Gastrocnemius medialis (tissue), 4 donors: ENCODE measurements around the gene XXYLT1. TPM values are rescaled to one million over a fixed set of nuclear protein-coding genes. Genes with fewer than 3 reads are reported as not detected.

Experiments
- ATAC-seq, 2 donors: fragments of 150-250 bp; one replicate each; pipeline ENCODE4 v1.9.1; 2016
- DNase-seq, 2 donors: peaks; one replicate each; pipeline ENCODE4 v3.0.0-alpha.2; 2019
- H3K27ac ChIP-seq, 4 donors: fragments of 200-600 bp; sonication (generic); 1 replicate in 1 of 4; 2 replicates in 3 of 4; pipeline ENCODE4 v1.5.1; 2016 to 2018; ENCODE audit warnings: mild to moderate bottlenecking in 2 of 4, moderate library complexity in 1 of 4
- H3K27me3 ChIP-seq, 3 donors: fragments of 200-600 bp; sonication (generic) in 2 of 3; 1 replicate in 1 of 3; 2 replicates in 2 of 3; pipeline versions ENCODE4 v1.5.1 to v1.6.0; 2016 to 2019; ENCODE audit warnings: mild to moderate bottlenecking in 1 of 3, moderate library complexity in 1 of 3
- H3K36me3 ChIP-seq, 2 donors: fragments of 200-600 bp; sonication (generic) in 1 of 2; one replicate each; pipeline ENCODE4 v1.5.1; 2017 to 2018
- H3K4me1 ChIP-seq, 2 donors: fragments of 200-600 bp; sonication (generic) in 1 of 2; one replicate each; pipeline ENCODE4 v1.5.1; 2016 to 2017; ENCODE audit warnings: mild to moderate bottlenecking in 2 of 2
- H3K4me3 ChIP-seq, 4 donors: fragments of 200-600 bp; sonication (generic) in 3 of 4; 1 replicate in 1 of 4; 2 replicates in 3 of 4; pipeline ENCODE4 v1.5.1; 2016 to 2019; ENCODE audit warnings: mild to moderate bottlenecking in 2 of 4
- H3K9me3 ChIP-seq, 3 donors: fragments of 200-600 bp; sonication (generic) in 2 of 3; 1 replicate in 1 of 3; 2 replicates in 2 of 3; pipeline ENCODE4 v1.5.1; 2016 to 2019
- POLR2A ChIP-seq, 2 donors: fragments of 450-650 bp; IDR thresholded peaks; one replicate each; pipeline ENCODE4 v1.6.1; 2017; ENCODE audit warnings: antibody characterized with exemption in 2 of 2, mild to moderate bottlenecking in 2 of 2, moderate library complexity in 2 of 2
- in situ Hi-C, 4 donors: fragments of 200-750 bp; cut with MboI; loops; one replicate each; pipeline versions ENCODE4 v1.15.0 to v1.8.0; 2017; ENCODE audit warnings: low sequenced_read_pairs in 4 of 4
- intact Hi-C: fragments of 100-400 bp; cut with DNase I; formaldehyde crosslinking; loops from one replicate; pipeline ENCODE4 v1.15.1; 2023; ENCODE audit warnings: low total_unique reads
- total RNA-seq, 4 donors: library from RNA; depleted of rRNA; stranded (reverse); fragments of >200 nt; gene quantifications; one replicate each; pipeline versions ENCODE4 v1.1.0 to v1.2.3, GENCODE V29; 2016
- TF ChIP-seq, protein P1 (sequence below), 5 experiments: fragments of 450-650 bp in 3 of 5; fragments of 200-600 bp in 2 of 5; sonication (generic) in 2 of 5; IDR thresholded peaks in 4 of 5; conservative IDR thresholded peaks in 1 of 5; 1 replicate in 4 of 5; 2 replicates in 1 of 5; pipeline ENCODE4 v1.5.1; 2016 to 2019; ENCODE audit warnings: antibody characterized with exemption in 5 of 5, mild to moderate bottlenecking in 3 of 5, moderate library complexity in 3 of 5

The XXYLT1 gene
- total RNA-seq, 4 donors from 2014 or later, result 0.87 to 3.1 (median 1.3) TPM

DNA sequence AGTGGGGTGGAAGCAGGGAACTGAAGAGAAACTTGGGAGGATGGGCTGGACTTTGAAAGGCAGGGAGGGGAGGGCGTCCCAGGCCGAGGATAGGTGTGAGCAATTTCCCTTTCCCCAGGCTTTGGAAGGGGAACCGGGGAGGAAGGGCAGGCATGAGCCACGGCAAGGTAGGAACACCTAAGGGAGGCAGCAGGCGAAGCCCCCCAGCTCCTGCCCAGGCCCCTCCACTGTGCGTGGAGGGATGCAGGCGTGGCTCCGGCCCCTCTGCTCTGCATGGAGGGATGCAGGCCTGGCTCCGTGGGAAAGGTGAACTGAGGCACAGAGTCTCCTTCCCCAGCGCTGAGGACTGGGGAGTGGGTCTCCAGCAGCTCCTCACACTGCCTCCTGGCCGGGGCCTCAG is 236.4 kb downstream of the XXYLT1 start:
- intact Hi-C loops (no loop called here), in situ Hi-C loops (no loop called here)
- Histone ChIP-seq H3K4me1 (peaks cover 0 to 3% of the 10 kb centered on the region in 2 donors), H3K36me3 (no peaks in the 10 kb centered on the region), H3K4me3 (no peak overlapping the region), H3K9me3 (no peaks in the 10 kb centered on the region), H3K27ac (no peak overlapping the region), H3K27me3 (no peaks in the 10 kb centered on the region)
- DNase-seq (no peak), ATAC-seq (no peak)
- TF ChIP-seq POLR2A (IDR thresholded peaks at IDR 0.05), result no peak
- TF ChIP-seq, protein P1, sequence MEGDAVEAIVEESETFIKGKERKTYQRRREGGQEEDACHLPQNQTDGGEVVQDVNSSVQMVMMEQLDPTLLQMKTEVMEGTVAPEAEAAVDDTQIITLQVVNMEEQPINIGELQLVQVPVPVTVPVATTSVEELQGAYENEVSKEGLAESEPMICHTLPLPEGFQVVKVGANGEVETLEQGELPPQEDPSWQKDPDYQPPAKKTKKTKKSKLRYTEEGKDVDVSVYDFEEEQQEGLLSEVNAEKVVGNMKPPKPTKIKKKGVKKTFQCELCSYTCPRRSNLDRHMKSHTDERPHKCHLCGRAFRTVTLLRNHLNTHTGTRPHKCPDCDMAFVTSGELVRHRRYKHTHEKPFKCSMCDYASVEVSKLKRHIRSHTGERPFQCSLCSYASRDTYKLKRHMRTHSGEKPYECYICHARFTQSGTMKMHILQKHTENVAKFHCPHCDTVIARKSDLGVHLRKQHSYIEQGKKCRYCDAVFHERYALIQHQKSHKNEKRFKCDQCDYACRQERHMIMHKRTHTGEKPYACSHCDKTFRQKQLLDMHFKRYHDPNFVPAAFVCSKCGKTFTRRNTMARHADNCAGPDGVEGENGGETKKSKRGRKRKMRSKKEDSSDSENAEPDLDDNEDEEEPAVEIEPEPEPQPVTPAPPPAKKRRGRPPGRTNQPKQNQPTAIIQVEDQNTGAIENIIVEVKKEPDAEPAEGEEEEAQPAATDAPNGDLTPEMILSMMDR (IDR thresholded peaks at IDR 0.05 in 4 of 5, conservative IDR thresholded peaks at IDR 0.05 in 1 of 5), result no peak

GRCh38 chr3:195034101-195034500 is 236.9 kb downstream of the XXYLT1 start:
- Histone ChIP-seq H3K36me3 (no peaks in the 10 kb centered on the region), H3K9me3 (no peaks in the 10 kb centered on the region), H3K4me3 (no peak overlapping the region), H3K27ac (no peak overlapping the region), H3K27me3 (no peaks in the 10 kb centered on the region), H3K4me1 (peaks cover 0 to 3% of the 10 kb centered on the region in 2 donors)
- no peak for DNase-seq
- ATAC-seq, result no peak
- intact Hi-C loops, result no loop called here
- TF ChIP-seq POLR2A (IDR thresholded peaks at IDR 0.05), result no peak
- TF ChIP-seq, protein P1 (IDR thresholded peaks at IDR 0.05 in 4 of 5, conservative IDR thresholded peaks at IDR 0.05 in 1 of 5), result no peak
- in situ Hi-C loops, result no loop called here

DNA sequence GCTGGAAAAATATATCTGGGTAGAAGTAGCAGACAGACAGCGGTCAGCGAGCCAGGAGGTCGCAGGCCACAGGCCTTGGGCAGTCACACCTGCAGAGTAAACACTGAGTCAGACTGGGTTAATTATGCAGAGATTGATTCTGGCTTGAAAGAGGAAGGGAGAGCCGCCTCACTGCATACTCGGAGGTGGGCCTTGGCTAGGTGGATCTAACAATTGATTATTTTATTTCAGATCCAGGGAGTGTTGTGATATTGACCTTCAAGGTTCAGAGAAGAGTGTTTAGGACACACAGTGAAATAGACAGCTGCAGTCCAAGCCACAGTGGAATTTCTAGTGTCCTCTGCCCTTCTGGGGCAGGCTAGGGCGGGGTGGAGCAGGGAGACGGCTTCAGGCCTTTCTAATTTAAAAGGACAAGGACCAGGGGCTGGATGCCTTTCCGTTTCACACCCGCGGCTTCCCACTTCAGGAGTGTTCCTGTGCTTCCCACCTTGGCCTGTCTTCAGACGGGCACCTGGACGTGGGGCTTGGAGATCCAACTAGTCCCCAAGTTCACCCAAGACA is 237.3 kb downstream of the XXYLT1 start:
- no peak overlapping the region for H3K4me3 ChIP-seq
- TF ChIP-seq POLR2A (IDR thresholded peaks at IDR 0.05), result no peak
- TF ChIP-seq, protein P1 (IDR thresholded peaks at IDR 0.05 in 4 of 5, conservative IDR thresholded peaks at IDR 0.05 in 1 of 5), result no peak
- in situ Hi-C loops (no loop called here), intact Hi-C loops (no loop called here)
- H3K9me3 ChIP-seq, result no peaks in the 10 kb centered on the region
- H3K4me1 ChIP-seq, result peaks cover 0 to 3% of the 10 kb centered on the region in 2 donors
- H3K27ac ChIP-seq, result no peak overlapping the region
- DNase-seq (no peak), ATAC-seq (no peak)
- H3K27me3 ChIP-seq, result no peaks in the 10 kb centered on the region
- H3K36me3 ChIP-seq, result no peaks in the 10 kb centered on the region

DNA sequence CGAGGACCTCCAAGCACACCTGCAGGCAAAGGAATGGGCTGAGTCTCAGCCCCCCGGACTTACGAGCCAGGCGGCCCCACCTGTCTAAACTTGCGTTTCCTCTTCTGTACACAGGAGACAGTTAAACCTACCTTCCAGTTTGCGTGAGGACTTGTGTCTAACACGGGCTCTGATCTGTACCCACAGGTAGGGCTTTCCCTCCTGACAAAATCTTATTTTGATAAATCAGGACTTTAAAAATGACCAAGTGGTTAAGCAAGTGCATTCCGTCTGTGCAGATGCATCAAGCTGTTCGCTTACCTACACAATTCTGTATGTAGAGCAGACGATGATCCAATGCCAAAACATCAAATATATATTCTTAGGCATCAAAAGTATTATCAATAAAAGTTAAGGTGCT is 238.0 kb downstream of the XXYLT1 start:
- Histone ChIP-seq H3K27me3 (no peaks in the 10 kb centered on the region), H3K9me3 (no peaks in the 10 kb centered on the region), H3K4me1 (peaks cover 0 to 3% of the 10 kb centered on the region in 2 donors), H3K36me3 (no peaks in the 10 kb centered on the region), H3K27ac (no peak overlapping the region), H3K4me3 (no peak overlapping the region)
- ATAC-seq, result no peak
- intact Hi-C loops (no loop called here), in situ Hi-C loops (no loop called here)
- no peak for DNase-seq
- TF ChIP-seq, protein P1 (IDR thresholded peaks at IDR 0.05 in 4 of 5, conservative IDR thresholded peaks at IDR 0.05 in 1 of 5), result no peak
- TF ChIP-seq POLR2A (IDR thresholded peaks at IDR 0.05), result no peak
